ENCODE measurements around the gene ZBTB17.

ZBTB17 gene

DNA sequence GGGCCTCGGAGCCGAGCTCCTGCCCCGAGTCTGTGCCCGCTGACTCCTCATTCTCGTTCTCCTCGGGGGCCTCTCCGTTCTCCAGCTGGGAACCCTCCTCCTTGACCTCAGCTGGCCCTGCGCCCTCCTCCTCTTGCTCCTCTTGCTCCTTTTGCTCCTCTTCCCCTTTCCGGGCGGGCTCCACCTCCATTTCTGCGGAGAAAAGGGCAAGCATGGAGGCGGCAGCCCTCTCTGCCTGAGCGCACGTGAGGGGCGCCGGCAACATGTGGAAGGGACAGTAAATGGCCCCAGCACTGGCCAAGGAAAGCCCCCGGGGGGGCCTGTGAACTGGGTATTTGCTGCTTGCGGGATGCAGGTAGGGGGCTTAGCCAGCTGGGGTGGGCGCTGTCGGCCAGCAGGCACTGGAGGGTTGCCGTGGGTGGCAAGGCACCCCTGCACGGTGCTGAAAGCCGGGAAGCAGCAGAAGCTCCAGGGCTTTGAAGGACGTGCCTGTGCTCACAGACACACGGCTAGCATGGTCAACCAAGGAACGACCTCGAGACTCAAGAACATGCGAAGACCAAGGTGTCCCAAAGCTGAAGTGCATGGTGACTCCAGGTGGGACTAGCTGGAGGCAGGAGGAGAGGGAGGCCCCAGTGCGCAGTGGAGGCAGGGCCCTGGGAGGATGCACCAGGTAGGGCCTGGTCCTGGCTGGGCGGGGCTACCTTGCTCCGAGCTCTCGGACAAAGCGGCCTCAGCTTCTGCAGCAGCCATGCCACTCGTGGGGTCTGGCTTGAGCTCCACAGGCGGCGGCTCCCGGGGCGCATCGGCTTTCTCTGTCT lies 30.7 kb downstream of the ZBTB17 start:
- DNase-seq, result no peak

DNA sequence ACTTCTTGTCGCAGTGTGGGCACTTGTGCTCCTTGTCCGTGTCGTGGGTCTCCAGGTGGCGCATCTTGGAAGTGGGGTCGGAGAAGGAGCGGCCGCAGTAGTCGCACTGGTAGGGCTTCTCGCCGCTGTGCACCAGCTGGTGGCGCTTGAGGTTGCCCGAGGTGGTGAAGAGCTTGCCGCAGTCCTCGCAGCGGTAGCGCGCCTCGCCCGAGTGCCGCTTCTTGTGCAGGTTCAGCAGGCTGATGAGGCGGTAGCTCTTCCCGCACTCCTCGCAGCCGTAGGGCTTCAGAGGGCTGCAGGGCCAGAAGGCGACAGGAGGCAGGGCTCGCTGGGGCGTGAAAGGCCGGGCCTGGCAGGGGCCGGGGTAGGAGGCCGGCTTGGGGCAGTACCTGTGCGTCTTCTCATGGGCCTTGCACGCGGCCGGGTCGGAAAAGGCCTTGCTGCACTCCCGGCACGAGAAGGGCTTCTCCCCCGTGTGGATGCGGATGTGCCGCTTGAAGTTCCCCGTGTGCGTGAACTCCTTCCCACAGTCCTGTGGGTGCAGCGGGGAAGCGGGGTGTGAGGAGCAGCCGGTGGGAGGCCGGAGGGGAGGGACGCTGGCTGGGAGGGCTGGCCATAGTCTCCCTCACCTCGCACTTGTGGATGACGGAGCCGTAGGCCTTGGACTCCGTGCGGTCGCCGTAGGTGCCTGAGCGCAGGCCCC lies 31.4 kb downstream of the ZBTB17 start:
- DNase-seq, result no peak

DNA sequence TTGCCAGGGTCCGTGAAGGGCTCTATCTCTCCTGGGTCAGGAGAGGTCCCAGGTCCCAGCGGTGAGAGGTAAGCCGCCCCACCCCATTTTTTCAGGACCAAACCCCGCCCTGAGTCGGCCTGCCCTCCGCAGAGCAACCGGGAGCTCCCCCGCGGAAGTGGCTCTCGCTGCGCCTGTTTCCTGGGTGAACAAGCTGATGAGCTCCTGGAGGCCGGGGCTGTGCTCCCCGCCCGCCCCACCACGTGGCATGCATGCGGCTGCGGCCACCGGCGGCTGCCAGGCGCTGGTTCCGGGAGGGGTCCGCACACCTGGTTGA lies 32.0 kb downstream of the ZBTB17 start:
- no peak for DNase-seq

DNA sequence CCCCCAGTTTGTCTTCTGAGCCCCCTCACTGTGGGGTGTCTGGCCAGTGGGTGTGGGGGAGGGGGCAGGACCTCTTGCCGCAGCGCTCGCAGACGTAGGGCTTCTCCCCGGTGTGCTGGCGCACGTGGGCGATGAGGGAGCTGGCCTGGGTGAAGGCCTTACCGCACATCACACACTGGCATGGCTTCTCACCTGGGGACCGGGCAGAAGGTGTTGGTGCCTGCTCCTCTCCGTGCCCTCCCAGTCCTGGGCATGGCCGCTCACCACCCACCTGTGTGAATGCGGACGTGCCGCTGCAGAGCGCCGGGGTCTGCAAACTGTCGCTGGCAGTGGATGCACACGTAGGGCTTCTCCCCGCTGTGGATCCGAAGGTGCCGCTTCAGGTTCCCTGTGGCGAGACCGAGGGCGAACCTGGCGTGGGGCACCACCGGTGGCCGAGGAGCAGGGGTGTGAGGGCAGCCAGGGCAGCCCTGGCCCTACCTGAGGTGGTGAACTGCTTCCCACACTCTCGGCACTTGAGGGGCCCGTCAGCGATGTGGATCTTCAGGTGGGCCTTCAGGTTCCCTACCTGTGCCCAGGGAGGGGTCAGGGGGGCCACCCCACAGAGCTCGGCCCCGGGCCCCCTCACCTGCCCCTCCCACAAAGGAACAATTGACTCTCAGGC lies 32.4 kb downstream of the ZBTB17 start:
- no peak for DNase-seq

DNA sequence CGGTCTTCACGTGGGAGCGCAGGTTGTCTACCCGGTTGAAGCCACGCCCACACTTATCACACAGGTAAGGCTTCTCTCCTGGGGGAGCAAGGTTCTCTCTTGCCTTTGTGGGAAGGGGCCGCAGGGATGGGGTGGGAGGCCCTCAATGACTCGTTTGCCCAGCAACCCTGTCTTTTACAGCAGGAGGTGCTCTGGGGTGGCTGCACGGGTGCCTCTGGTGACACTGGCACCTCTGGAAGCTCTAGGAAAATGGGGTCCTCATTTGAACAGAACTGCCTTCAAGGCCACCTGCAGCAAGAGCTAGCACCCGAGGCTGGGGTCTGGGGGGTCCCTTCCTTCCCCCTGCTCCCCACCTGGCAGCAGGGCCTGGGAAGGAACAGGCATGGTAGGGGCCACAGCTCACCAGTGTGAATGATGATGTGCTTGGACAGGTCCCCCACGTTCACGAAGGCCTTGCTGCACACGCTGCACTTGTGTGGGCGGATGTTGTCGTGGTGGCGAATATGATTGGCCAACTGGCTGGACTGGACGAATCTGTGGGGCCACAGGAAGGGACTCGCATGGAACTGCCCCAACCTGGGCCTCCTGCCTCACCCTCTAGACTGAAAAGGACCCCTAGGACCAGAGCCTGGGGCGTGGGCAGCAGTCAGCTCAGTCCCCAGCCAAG lies 33.1 kb downstream of the ZBTB17 start:
- DNase-seq, result no peak

DNA sequence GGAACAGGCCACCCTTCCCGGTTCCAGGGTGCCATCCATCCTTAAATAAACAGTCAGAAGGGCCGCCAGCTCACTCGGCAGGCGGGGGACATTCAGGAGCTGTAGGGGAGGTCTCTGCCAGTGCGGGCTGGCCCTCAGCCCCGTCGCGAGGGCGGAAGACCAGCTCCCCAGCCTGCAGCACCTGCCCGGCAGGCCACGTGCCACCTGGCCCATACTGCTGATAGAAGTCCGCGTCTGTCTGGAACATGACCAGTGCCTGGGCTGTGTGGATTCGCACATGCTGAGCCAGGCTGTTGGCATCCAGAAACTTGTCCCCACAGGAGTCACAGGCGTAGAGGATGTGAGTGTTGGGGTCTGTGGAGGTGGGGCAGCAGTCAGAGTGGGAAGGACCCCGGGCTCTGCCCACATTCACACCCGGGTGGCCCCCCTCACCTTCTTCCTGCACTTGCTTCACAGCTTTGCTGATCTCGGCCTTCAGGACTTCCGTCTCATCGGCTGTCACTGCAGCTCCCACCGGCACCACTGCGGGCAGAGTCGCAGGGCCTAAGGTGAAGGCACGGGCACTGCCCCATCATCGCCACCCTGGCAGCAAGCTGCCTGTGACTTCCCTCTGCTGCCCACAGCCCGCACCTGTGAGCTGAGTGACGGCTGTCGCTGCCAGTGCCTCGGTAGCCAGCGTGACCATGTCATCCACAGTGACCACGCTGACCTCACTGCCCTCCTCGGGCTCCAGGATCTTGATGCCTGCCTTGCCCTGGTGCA lies 33.8 kb downstream of the ZBTB17 start:
- DNase-seq, result no peak

DNA sequence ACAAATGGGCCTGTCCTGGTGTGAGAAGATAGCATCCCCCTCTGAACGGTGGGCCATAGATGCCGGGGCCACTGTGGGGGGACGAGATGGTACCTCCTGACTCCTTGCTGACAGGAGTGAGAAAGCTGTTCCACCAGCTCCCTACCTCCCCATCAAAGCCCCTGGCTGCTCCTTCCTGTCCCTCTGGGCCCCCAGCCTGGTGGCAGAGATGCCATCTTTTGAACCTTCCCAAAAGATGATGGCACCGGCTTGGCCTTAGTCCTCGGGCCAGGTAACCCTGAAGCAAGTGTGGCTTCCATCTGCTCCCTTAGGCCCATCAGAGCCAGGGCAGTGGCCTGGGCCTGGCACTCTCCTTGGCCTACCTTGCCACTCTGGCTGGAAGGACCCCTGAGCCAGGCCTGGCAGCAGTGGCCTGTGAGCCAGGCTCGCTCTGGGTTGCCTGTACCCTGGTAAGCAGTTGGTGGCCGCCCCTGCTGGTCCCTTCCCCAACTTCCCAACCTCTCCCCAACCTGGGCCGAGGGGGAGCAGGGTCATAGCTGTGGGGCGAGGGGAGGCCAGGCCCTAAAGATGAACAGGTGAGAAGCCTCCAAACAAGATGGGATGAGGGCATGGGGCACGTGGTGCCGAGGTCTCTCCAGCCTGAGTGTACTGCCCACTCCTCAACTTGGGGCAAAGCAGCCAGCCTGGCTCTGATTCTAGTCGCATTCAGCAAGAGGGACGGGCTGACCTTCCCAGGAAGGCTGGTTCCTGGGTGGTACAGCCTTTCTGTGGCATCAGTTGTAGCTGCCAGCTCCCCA lies 34.7 kb downstream of the ZBTB17 start:
- DNase-seq, result no peak

DNA sequence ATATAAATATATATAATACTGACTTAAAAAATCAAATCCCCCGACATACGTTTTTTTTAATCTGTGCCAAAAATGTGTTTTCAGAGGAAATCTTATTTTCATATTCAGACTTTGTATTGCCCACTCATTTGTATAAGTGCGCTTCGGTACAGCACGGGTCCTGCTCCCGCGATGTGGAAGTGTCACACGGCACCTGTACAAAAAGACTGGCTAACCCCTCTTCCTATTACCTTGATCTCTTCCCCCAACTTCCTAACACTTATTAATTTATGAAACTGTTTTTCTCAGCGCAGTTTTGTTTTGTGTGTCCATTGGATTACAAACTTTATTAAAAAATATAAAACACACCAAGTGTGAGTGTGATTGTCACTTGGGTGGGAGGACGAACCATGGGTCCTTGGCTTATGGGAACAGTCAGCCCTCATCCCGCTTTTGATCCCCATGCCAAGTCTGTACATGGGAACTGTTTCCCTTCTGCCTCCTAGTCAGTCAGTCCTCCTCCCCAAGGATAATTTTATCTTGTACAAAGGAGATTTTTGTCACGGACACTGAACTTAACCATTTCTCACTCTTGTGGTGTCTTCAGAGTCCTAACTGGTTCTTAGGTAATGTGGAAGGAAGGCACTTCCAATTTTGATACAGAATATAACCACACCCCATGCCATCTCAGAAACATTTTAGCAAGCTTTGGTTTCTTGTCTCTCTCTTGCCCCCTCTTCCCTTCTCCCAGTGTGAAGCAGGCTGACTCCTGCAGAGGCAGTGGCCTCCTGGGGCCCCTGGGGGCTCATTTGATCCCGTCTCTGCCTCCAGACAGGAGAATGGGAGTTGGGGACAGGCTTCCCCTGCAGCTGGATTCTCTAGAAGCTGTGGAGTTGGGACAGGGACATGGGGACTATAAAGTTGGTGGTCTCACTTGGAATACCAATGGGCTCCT lies 35.5 kb downstream of the ZBTB17 start:
- DNase-seq, result no peak

DNA sequence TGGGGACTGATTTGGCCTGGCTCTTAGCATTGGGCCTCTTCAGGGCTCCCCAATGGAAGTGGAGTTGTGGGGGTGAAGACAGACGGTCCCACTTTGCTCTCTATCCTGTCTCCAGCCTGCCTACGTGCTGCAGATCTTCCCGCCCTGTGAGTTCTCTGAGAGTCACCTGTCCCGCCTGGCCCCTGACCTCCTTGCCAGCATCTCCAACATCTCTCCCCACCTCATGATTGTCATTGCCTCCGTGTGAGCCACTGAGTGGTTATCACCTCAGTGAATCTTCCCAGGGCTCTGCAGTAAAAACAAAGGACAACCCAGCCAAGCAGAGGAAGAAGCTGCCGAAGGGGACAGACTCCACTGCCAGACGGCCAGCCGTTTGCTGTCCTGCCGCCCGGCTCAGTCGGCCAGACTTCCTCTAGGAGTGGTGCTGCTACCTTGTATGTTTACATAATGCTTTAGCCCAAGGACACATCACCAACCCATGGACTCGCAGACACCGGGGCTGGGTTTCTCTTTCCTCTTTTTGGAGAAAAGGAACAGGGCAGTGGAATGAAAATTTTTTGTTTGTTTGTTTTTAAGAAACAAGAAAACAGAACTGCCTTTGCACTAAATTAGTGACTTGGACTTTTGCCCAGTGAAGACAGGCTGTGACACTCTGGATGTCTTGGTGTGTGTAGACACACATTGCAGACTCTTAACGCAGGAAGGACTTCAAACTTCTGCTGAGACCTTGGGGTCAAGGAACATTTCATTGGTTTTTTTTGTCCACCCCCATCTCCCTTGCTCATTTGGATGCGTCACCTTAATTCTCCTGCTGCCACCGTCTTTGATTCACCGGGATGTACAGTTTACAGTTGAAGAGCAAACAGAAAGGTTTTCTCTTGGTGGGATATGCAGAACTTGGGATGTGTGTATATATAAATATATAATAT lies 36.5 kb downstream of the ZBTB17 start:
- DNase-seq, result no peak

DNA sequence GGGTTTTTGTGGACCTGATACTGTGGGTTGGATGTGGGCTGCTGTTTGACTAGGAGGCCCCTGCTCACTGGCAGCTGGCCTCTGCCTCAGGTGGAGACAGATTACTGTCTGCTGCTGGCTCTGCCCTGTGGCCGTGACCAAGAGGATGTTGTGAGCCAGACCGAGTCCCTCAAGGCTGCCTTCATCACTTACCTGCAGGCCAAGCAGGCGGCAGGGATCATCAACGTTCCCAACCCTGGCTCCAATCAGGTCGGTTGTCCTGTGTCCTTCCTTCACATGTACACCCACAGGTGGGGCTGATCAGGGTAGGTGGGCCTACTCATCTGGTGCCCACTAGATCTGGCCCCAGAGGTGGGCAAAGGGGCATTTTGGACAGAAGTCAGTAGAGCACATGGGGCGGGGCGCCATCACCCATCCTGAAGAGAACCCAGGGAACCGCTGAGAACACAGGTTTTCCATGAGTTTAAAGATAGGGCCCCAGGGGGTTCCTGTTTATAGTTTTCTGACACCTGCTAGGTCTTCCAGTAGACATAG lies 37.2 kb downstream of the ZBTB17 start:
- no peak for DNase-seq

DNA sequence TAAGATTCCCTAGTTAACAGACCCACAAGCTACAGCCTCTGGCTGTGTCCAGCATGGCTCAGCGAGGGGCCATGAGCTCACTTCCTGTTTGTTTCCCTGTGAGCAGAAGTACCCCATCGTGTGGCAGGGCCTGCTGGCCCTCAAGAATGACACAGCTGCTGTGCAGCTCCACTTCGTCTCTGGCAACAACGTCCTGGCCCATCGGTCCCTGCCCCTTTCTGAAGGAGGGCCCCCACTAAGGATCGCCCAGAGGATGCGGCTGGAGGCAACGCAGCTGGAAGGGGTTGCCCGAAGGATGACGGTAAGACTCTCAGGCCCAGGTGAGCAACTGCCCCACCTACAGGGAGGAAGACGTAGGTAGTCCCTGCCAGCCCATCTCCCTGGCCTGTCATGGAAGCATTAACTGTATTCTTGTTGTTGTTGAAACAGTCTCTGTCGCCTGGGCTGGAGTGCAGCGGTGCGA lies 38.2 kb downstream of the ZBTB17 start:
- DNase-seq, result no peak

DNA sequence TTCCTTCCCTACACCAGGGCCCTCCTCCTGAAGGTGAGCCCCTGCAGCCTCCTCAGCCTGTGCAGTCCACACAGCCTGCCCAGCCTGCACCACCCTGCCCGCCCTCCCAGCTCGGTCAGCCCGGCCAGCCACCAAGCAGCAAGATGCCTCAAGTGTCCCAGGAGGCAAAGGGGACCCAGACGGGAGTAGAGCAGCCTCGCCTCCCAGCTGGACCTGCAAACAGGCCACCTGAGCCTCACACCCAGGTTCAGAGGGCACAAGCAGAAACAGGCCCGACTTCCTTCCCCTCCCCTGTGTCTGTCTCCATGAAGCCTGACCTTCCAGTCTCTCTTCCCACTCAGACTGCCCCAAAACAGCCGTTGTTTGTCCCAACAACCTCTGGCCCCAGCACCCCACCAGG lies 38.8 kb downstream of the ZBTB17 start:
- DNase-seq, result no peak

DNA sequence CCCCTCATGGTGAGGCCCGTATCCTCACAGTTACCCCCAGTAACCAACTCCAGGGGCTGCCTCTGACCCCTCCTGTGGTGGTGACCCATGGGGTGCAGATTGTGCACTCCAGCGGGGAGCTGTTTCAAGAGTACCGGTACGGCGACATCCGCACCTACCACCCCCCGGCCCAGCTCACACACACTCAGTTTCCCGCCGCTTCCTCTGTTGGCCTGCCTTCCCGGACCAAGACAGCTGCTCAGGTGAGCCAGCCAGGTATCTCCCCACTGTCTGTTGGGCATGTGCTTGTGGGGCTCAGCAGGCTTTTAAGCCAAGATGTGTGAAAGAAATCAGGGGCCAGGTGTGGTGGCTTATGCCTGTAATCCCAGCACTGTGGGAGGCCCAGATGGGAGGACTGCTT lies 39.9 kb downstream of the ZBTB17 start:
- no peak for DNase-seq

DNA sequence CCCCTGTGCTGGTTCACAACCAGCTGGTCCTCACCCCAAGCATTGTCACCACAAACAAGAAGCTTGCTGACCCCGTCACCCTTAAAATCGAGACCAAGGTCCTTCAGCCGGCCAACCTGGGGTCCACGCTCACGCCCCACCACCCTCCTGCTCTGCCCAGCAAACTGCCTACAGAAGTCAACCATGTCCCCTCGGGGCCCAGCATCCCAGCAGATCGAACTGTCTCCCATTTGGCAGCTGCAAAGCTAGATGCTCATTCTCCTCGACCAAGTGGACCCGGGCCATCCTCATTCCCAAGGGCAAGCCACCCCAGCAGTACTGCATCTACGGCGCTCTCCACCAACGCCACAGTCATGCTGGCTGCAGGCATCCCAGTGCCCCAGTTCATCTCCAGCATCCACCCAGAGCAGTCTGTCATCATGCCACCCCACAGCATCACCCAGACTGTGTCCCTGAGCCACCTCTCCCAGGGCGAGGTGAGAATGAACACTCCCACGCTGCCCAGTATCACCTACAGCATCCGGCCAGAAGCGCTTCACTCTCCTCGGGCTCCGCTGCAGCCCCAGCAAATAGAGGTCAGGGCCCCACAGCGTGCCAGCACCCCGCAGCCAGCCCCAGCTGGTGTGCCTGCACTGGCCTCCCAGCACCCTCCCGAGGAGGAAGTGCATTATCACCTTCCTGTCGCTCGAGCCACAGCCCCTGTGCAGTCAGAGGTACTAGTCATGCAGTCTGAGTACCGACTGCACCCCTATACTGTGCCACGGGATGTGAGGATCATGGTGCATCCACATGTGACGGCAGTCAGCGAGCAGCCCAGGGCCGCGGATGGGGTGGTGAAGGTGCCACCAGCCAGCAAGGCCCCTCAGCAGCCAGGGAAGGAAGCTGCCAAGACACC lies 40.6 kb downstream of the ZBTB17 start:
- DNase-seq, result no peak

DNA sequence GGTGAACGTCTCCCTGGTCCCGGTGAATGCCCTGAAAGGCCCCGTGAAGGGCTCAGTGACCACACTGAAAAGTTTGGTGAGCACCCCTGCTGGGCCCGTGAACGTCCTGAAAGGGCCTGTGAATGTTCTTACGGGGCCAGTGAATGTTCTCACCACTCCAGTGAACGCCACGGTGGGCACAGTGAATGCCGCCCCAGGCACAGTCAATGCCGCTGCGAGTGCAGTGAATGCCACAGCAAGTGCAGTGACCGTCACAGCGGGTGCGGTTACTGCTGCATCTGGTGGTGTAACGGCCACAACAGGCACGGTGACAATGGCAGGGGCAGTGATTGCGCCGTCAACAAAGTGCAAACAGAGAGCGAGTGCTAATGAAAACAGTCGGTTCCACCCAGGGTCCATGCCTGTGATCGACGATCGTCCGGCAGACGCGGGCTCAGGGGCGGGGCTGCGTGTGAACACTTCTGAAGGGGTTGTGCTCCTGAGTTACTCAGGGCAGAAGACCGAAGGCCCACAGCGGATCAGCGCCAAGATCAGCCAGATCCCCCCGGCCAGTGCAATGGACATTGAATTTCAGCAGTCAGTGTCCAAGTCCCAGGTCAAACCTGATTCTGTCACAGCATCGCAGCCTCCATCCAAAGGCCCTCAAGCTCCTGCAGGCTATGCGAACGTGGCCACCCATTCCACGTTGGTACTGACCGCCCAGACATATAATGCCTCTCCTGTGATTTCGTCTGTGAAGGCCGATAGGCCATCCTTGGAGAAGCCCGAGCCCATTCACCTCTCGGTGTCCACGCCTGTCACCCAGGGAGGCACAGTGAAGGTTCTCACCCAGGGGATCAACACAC lies 41.5 kb downstream of the ZBTB17 start:
- DNase-seq, result no peak

DNA sequence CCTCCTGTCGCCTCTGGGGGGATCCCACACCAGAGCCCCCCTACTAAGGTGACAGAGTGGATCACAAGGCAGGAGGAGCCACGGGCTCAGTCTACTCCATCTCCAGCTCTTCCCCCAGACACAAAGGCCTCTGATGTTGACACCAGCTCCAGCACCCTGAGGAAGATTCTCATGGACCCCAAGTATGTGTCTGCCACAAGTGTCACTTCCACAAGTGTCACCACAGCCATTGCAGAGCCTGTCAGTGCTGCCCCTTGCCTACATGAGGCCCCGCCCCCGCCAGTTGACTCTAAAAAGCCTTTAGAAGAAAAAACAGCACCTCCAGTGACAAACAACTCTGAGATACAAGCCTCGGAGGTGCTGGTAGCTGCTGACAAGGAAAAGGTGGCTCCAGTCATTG lies 42.2 kb downstream of the ZBTB17 start:
- DNase-seq, result no peak

DNA sequence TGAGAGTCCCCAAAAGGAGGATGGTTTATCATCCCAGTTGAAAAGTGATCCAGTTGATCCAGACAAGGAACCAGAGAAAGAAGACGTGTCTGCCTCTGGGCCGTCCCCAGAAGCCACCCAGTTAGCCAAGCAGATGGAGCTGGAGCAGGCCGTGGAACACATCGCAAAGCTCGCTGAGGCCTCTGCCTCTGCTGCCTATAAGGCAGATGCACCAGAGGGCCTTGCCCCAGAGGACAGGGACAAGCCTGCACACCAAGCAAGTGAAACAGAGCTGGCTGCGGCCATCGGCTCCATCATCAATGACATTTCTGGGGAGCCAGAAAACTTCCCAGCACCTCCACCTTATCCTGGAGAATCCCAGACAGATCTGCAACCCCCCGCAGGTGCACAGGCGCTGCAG lies 43.3 kb downstream of the ZBTB17 start:
- no peak for DNase-seq

Measured in fibroblast of skin of right biceps (primary cell).